Stimulated activated CD4-positive, alpha-beta T cell treated with anti-CD3 and anti-CD28 coated beads, Interleukin-12 subunit alpha, Interleukin-12 subunit beta, amount 100 ng/mL, for 4 hours (primary cell): ENCODE measurements around the gene PXMP4.

Experiments used
- DNase-seq: peaks from one replicate; pipeline ENCODE4 v3.0.0-alpha.2; 2020

The PXMP4 gene

GRCh38 chr20:33653218-33653899 lies 66.8 kb downstream of the PXMP4 start:
- DNase-seq = no peak
